ENCODE results near the gene GAB2.
"Not testable (repeated sequence)": the region's sequence is repeated elsewhere in the genome, so short reads cannot be mapped to it uniquely, and the experiment has no call there.

GAB2 gene

GRCh38 chr11:78175862-78176261 is 241.8 kb downstream of the GAB2 start:
- DNase-seq = not testable (repeated sequence)

GRCh38 chr11:78171951-78172350 is 245.7 kb downstream of the GAB2 start:
- DNase-seq = no peak

- no peak for DNase-seq
Measured at GRCh38 chr11:78170874-78171549, 246.6 kb downstream of the GAB2 start.

- no peak for DNase-seq
Measured at GRCh38 chr11:78170413-78170812, 247.2 kb downstream of the GAB2 start.

- DNase-seq = no peak
Measured at GRCh38 chr11:78168539-78169477, 248.8 kb downstream of the GAB2 start.

- no peak for DNase-seq
Measured at GRCh38 chr11:78166855-78167469, 250.7 kb downstream of the GAB2 start.

Data from RPMI8226 (cell line).